Muscle layer of colon (tissue), 2 donors: ENCODE results near the gene RAMACL.

Experiments
- H3K27ac ChIP-seq: one replicate; pipeline ENCODE4 v1.7.0; 2013; ENCODE audit warnings: low read depth, mild to moderate bottlenecking, low read length, moderate library complexity
- H3K27me3 ChIP-seq, 2 donors: one replicate each; pipeline ENCODE4 v1.7.0; 2013; ENCODE audit warnings: low read length in 2 of 2, mild to moderate bottlenecking in 2 of 2; ENCODE audit not compliant: insufficient read depth in 2 of 2, control insufficient read depth in 1 of 2
- H3K36me3 ChIP-seq: one replicate; pipeline ENCODE4 v1.7.0; 2013; ENCODE audit warnings: mild to moderate bottlenecking, low read length; ENCODE audit not compliant: insufficient read depth
- H3K4me1 ChIP-seq: one replicate; pipeline ENCODE4 v1.7.0; 2013; ENCODE audit warnings: mild to moderate bottlenecking, low read length; ENCODE audit not compliant: insufficient read depth
- H3K4me3 ChIP-seq, 2 donors: one replicate each; pipeline ENCODE4 v1.7.0; 2013; ENCODE audit warnings: low read length in 2 of 2, low read depth in 1 of 2, mild to moderate bottlenecking in 1 of 2, moderate library complexity in 1 of 2
- H3K9ac ChIP-seq: one replicate; pipeline ENCODE4 v1.7.0; 2013; ENCODE audit warnings: low read length
- H3K9me3 ChIP-seq: one replicate; pipeline ENCODE4 v1.7.0; 2013; ENCODE audit warnings: mild to moderate bottlenecking, low read length
- donor health status: abdominal sarcoma.
- donor health status: Adenocarcinoma of cecum.

RAMACL gene

GRCh38 chr6:166604328-166604727 is 17.9 kb upstream of the RAMACL start:
- H3K4me3 ChIP-seq = no peak overlapping the region
- H3K9me3 ChIP-seq = no peaks in the 10 kb centered on the region
- no peaks in the 10 kb centered on the region for H3K36me3 ChIP-seq
- H3K27ac ChIP-seq = no peak overlapping the region
- no peaks in the 10 kb centered on the region for H3K27me3 ChIP-seq
- H3K9ac ChIP-seq = no peak overlapping the region
- H3K4me1 ChIP-seq = peaks cover 10% of the 10 kb centered on the region

- no peak overlapping the region for H3K27ac ChIP-seq
- no peaks in the 10 kb centered on the region for H3K36me3 ChIP-seq
- no peak overlapping the region for H3K4me3 ChIP-seq
- no peak overlapping the region for H3K9ac ChIP-seq
- no peaks in the 10 kb centered on the region for H3K9me3 ChIP-seq
- no peaks in the 10 kb centered on the region for H3K27me3 ChIP-seq
- peaks cover 15% of the 10 kb centered on the region for H3K4me1 ChIP-seq
Measured at GRCh38 chr6:166603043-166603690, 16.7 kb upstream of the RAMACL start.

- Histone ChIP-seq H3K9ac (no peak overlapping the region), H3K9me3 (no peaks in the 10 kb centered on the region)
Measured at GRCh38 chr6:166601956-166602355, 15.5 kb upstream of the RAMACL start.

DNA sequence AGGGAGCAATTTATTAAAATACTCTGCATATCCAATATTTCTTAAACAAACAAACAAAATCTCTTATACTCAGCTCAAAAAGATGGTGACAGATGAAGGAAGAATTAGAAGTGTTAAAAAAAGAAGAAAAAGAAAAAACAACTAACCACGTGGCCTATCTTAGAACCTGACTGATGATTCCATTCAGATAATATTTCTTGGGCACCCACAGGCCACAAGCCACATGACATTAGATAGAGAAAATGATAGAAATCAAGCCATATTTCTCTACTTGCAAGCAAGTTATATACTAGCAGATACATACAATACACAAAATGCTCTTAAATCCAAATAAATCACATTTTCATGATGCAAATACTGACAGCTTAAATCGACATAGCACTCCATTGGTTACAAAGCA is 14.5 kb upstream of the RAMACL start:
- Histone ChIP-seq H3K4me3 (no peak overlapping the region), H3K27ac (no peak overlapping the region), H3K4me1 (peaks cover 18% of the 10 kb centered on the region), H3K36me3 (no peaks in the 10 kb centered on the region), H3K9me3 (no peaks in the 10 kb centered on the region), H3K27me3 (no peaks in the 10 kb centered on the region), H3K9ac (no peak overlapping the region)

More at GRCh38 chr6:166601956-166602355, 15.5 kb upstream of the RAMACL start:
- Histone ChIP-seq H3K4me1 (peaks cover 18% of the 10 kb centered on the region), H3K36me3 (no peaks in the 10 kb centered on the region), H3K27ac (no peak overlapping the region), H3K27me3 (no peaks in the 10 kb centered on the region), H3K4me3 (no peak overlapping the region)

- Histone ChIP-seq H3K9ac (no peak overlapping the region), H3K9me3 (no peaks in the 10 kb centered on the region), H3K36me3 (no peaks in the 10 kb centered on the region), H3K27ac (no peak overlapping the region), H3K4me1 (peaks cover 24% of the 10 kb centered on the region), H3K27me3 (no peaks in the 10 kb centered on the region), H3K4me3 (no peak overlapping the region)
Measured at GRCh38 chr6:166599205-166599604, 12.7 kb upstream of the RAMACL start.

DNA sequence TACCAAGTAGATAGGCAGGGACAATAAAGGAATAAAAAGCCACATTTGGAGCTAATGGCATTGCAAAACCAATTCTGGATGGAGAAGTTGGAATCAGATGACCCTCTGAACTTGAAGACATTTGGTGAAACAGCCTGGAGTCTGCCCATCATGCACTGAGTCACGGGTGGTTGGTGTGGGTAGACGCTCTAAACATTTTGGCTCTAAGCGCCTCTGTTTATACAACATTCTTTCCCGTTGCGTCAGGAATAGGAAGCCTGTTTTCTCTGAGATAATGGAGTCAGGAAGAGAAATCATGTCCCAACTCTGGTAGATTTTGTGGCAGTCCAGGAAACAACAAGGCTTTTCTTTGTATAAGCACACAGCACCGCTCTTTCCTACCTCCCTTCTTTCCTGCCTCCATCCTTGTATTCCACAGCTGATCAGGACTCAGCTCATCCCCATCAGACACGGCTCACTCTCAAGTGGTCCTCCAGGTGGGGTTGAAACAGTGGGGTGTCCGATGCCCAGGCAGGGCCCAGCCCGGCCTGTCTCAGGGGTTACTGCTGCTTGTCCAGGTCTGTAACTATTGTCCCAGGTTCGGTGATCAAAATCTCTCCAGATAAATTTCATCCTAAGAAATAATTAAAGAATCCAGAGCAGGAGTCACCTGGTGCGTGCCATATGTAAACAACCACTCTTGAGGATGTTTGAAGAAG is 12.1 kb upstream of the RAMACL start:
- Histone ChIP-seq H3K36me3 (no peaks in the 10 kb centered on the region), H3K9ac (no peak overlapping the region), H3K27ac (no peak overlapping the region)

GRCh38 chr6:166597711-166598440 is 11.4 kb upstream of the RAMACL start:
- Histone ChIP-seq H3K4me1 (peaks cover 16% of the 10 kb centered on the region), H3K36me3 (no peaks in the 10 kb centered on the region), H3K9ac (no peak overlapping the region), H3K4me3 (no peak overlapping the region), H3K9me3 (no peaks in the 10 kb centered on the region), H3K27me3 (no peaks in the 10 kb centered on the region), H3K27ac (no peak overlapping the region)

More for the DNA sequence above, 12.1 kb upstream of the RAMACL start:
- no peak overlapping the region for H3K4me3 ChIP-seq
- peaks cover 24% of the 10 kb centered on the region for H3K4me1 ChIP-seq
- no peaks in the 10 kb centered on the region for H3K27me3 ChIP-seq
- H3K9me3 ChIP-seq = no peaks in the 10 kb centered on the region

DNA sequence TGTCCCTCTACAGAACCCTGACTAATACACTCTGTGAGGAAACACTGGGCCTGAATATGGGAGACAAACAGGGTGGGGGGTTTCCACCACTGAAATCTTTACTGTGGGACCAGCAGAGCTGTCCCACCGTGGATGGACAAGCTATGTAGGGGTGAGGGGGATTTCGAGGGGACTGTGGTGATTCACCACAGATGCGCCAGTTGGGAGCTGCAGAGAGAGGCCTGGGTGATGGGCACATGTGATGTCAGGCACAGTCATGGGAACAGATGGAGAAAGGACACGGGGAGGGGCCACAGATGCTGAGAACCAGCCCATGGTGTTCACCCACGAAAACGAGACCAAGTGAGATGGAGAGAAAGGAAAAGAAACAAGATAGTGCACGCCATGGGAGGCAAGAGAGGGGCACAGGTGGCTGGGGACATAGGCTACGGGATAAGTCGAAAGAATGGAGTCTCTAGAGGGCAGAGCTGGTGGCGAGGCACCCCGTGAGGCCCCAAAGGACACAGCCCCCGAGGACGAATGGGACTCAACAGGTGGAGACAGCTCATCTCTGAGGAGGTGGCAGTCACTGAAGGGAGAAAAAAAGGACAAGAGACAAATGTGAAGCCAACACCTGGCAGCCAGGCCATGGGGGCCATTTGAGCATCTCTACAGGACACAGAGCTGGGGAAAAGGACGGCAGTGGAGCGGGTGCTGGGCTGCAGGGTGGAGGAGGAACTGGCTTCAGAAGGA is 10.5 kb upstream of the RAMACL start:
- no peak overlapping the region for H3K9ac ChIP-seq
- no peaks in the 10 kb centered on the region for H3K27me3 ChIP-seq
- H3K27ac ChIP-seq = no peak overlapping the region
- peaks cover 14% of the 10 kb centered on the region for H3K4me1 ChIP-seq
- H3K4me3 ChIP-seq = no peak overlapping the region
- H3K9me3 ChIP-seq = no peaks in the 10 kb centered on the region
- no peaks in the 10 kb centered on the region for H3K36me3 ChIP-seq

GRCh38 chr6:166595949-166596348 is 9.5 kb upstream of the RAMACL start:
- Histone ChIP-seq H3K4me1 (peaks cover 14% of the 10 kb centered on the region), H3K9ac (no peak overlapping the region), H3K36me3 (no peaks in the 10 kb centered on the region), H3K27ac (no peak overlapping the region), H3K9me3 (no peaks in the 10 kb centered on the region), H3K4me3 (no peak overlapping the region), H3K27me3 (no peaks in the 10 kb centered on the region)

DNA sequence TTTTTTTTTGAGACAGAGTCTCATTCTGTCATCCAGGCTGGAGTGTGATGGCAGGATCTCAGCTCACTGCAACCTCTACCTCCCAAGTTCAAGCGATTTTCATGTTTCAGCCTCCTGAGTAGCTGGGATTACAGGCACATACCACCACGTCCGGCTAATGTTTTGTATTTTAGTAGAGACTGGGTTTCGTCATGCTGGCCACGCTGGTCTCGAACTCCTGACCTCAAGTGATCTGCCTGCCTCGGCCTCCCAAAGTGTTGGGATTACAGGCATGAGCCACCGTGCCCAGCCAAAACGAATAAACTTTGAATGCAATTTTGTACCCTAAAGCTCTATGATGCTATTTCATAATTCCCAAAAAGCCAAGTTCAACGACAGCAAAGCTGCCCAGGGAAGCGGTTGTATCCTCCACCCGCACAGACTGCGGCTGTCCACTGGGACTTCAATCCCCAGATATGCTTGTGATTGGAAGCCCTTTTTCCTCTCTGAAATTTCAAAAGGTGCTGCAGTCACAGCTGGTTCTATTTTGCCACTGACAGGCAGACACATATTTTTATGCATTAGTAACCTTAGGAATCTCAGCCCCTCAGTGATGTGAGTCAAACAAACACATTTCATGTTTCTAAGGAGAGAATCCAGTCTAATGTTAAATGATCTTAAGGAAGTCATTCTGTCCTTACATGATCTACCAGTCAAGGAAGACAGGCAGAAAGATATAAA is 8.7 kb upstream of the RAMACL start:
- Histone ChIP-seq H3K4me3 (no peak overlapping the region), H3K27ac (no peak overlapping the region), H3K9ac (no peak overlapping the region), H3K27me3 (no peaks in the 10 kb centered on the region), H3K36me3 (no peaks in the 10 kb centered on the region), H3K4me1 (peaks cover 14% of the 10 kb centered on the region), H3K9me3 (no peaks in the 10 kb centered on the region)

GRCh38 chr6:166592821-166593220 is 6.3 kb upstream of the RAMACL start:
- H3K36me3 ChIP-seq = no peaks in the 10 kb centered on the region
- H3K4me1 ChIP-seq = peaks cover 14% of the 10 kb centered on the region
- H3K4me3 ChIP-seq = no peak overlapping the region

More at GRCh38 chr6:166592821-166593220, 6.3 kb upstream of the RAMACL start:
- no peaks in the 10 kb centered on the region for H3K27me3 ChIP-seq
- no peak overlapping the region for H3K27ac ChIP-seq
- no peaks in the 10 kb centered on the region for H3K9me3 ChIP-seq
- no peak overlapping the region for H3K9ac ChIP-seq
